Measurements from ENCODE around the gene LILRA1. TPM values are rescaled to one million over a fixed set of nuclear protein-coding genes. Genes with fewer than 3 reads are reported as not detected.
A peak's percentile ranks its signal among the peaks of the same experiment; 100 is the strongest.
"Not testable (repeated sequence)": the region's sequence is repeated elsewhere in the genome, so short reads cannot be mapped to it uniquely, and the experiment has no call there.

Gene LILRA1
- total and polyA plus RNA-seq, 10 donors = 3.4 to 65.0 (median 35.4) TPM

DNA sequence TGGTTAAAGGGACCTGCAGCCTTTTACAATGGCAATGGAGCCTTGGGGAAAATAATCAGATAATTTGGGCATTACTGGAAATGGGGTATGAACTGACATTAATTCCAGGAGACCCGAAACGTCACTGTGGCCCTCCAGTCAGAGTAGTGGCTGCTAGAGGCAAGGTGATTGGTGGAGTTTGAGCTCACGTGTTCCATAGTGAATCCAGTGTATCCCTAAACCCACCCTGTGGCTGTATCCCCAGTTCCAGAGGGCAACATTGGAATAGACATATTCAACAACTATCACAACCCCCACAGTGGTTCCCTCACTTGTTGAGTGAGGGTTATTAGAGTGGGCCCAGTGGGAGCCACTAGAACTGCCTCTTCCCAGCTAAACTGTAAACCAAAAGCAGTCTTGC lies 23.1 kb upstream of the LILRA1 start:
- H3K36me3 ChIP-seq = peaks cover 0 to 3% (median 0%) of the 10 kb centered on the region in 6 donors
- H3K4me1 ChIP-seq = peaks cover 0 to 38% (median 22%) of the 10 kb centered on the region in 6 donors
- TF ChIP-seq POLR2A (IDR thresholded peaks at IDR 0.05) (no peak), POLR2AphosphoS5 (IDR thresholded peaks at IDR 0.05) (no peak)
- TF ChIP-seq, protein P1, sequence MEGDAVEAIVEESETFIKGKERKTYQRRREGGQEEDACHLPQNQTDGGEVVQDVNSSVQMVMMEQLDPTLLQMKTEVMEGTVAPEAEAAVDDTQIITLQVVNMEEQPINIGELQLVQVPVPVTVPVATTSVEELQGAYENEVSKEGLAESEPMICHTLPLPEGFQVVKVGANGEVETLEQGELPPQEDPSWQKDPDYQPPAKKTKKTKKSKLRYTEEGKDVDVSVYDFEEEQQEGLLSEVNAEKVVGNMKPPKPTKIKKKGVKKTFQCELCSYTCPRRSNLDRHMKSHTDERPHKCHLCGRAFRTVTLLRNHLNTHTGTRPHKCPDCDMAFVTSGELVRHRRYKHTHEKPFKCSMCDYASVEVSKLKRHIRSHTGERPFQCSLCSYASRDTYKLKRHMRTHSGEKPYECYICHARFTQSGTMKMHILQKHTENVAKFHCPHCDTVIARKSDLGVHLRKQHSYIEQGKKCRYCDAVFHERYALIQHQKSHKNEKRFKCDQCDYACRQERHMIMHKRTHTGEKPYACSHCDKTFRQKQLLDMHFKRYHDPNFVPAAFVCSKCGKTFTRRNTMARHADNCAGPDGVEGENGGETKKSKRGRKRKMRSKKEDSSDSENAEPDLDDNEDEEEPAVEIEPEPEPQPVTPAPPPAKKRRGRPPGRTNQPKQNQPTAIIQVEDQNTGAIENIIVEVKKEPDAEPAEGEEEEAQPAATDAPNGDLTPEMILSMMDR (IDR thresholded peaks at IDR 0.05 in 8 of 11, conservative IDR thresholded peaks at IDR 0.05 in 3 of 11) = no peak
- DNase-seq = no peak
- H3K4me3 ChIP-seq = no peak overlapping the region
- intact Hi-C loops (cut with DNase I; ENCODE audit: low total_unique reads) = no loop called here
- H3K9me3 ChIP-seq = no peaks in the 10 kb centered on the region
- 80 to 93% (median 87%) methylated on average over 3 of the region's 3 CpGs for WGBS, 5 donors
- peaks cover 0 to 49% (median 0%) of the 10 kb centered on the region in 7 donors for H3K27me3 ChIP-seq (replicated peaks in 1 of 7)
- H3K27ac ChIP-seq = no peak overlapping the region

DNA sequence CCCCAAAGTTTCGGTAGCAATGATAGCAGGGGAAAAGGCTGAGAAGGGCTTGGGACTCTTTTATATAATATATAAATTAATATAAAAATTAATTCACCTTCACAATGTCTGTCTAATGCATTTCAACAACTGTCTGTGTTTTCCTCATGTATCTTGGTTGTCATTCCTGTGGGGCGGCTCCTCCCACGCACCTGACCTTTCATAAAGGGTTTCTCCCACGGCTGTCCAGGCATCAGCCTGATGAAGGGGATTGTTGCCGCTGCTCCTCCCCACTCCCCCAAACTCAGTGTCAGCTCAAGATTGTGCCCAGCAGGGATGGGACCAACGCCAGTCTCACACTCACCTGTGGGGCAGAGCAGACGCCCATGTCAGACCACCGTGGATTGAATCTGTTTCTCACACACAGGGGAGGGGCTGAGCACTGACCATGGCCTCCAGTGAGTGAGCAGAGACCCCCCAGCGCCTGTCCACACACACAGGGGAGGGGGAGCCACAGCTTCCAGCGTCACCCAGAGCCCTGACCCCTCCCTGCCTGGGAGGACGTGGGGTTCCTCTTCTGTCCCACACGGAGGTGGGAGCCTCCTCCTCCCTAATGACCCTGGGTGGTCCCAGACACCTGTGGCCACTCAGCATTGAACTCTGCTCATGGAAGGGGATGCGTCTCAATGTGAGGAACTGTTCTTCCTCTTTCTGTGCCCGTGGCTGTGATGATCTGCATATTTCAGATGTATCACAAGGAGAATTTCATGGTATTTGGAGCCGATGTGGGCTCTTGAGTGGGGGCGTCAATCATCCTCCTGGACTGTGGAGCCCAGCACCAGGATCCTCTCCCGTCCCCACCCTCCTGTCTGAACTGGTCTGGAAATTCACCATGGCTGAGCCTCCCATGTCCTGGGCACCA lies 21.5 kb upstream of the LILRA1 start:
- Histone ChIP-seq H3K36me3 (peaks cover 0 to 20% (median 0%) of the 10 kb centered on the region in 6 donors), H3K4me1 (peaks cover 0 to 51% (median 22%) of the 10 kb centered on the region in 6 donors), H3K4me3 (peak overlapping the region in 2 of 8 donors; percentile 36 to 62), H3K27me3 (replicated peaks in 1 of 7) (peaks cover 0 to 38% (median 0%) of the 10 kb centered on the region in 7 donors), H3K27ac (peak overlapping the region in 6 of 8 donors; percentile 71 to 95 (median 81))
- intact Hi-C loops (cut with DNase I; ENCODE audit: low total_unique reads); DNase-seq; H3K9me3 ChIP-seq: not testable (repeated sequence)
- WGBS, 5 donors = 41 to 56% (median 46%) methylated on average over 12 to 17 of the region's 17 CpGs

DNA sequence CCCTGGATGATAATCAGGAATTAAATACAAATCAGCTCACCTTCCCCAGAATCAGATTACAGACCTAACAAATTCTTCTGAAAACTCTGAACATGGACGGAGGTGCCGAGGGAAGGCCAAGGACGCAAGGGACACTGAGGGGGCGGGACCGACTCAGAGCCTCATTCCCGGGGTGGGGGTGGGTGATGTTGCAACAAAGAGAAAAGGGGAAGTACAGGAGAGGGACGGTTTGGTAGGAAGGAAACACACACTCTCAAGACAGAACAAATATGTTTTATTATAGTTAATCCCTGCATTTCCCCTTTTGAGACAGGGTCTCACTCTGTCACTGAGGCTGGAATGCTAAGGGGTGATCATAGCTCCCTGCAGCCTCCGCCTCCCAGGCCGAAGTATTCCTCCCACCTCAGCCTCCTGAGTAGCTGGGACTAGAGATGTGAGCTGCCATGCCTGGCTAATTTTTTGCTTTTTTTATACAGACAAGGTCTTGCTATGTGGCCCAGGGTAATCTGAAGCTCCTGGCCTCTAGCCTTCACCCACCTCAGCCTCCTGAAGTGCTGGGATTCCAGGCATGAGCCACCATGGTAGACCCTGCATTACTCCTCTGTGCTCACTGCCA lies 20.6 kb upstream of the LILRA1 start:
- Histone ChIP-seq H3K27me3 (replicated peaks in 1 of 7) (peaks cover 0 to 37% (median 0%) of the 10 kb centered on the region in 7 donors), H3K4me3 (peak overlapping the region in 7 of 8 donors; percentile 6 to 62 (median 36)), H3K36me3 (peaks cover 0 to 26% (median 0%) of the 10 kb centered on the region in 6 donors), H3K9me3 (no peaks in the 10 kb centered on the region), H3K4me1 (peaks cover 0 to 58% (median 22%) of the 10 kb centered on the region in 6 donors), H3K27ac (peak overlapping the region in 7 of 8 donors; percentile 70 to 95 (median 75))
- peak; percentile 84 for DNase-seq
- TF ChIP-seq, protein P1 (IDR thresholded peaks at IDR 0.05 in 8 of 11, conservative IDR thresholded peaks at IDR 0.05 in 3 of 11) = no peak
- TF ChIP-seq POLR2A (IDR thresholded peaks at IDR 0.05) = no peak
- intact Hi-C loops (cut with DNase I; ENCODE audit: low total_unique reads) = no loop called here
- 13 to 21% (median 19%) methylated on average over 9 of the region's 9 CpGs for WGBS, 5 donors

DNA sequence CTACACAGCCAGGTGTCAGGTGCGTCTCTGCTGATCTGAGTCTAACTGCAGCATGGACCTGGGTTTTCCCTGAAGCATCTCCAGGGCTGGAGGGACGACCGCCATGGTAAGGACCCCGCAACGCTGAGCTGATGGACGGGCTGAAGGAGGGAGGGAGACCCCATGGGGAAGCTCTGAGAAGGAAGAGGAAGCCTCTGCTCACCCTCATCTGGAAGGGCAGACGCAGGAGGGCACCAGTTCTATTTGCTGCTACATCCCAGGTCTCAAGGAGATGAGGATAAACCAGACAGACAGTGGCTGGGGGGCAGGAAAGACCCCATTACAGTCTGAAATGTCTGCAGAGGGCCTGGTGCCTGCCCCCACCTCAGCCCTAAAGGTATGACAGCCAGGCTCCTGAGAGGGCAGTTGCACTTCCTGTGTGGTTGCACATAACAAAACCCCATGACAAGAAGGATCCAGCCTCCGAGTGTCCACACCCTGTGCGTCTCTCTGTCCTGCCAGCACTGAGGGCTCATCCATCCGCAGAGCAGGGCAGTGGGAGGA lies 20.0 kb upstream of the LILRA1 start, which contains the start of gene LILRA2:
Gene LILRA2 (plus strand): TSS at position 461 of the 543 bp plus-strand sequence. CDS start 89 bp downstream, outside the sequence.
- TF ChIP-seq POLR2AphosphoS5 (IDR thresholded peaks at IDR 0.05) = peak in 2 of 3 donors; percentile 44 to 61
- TF ChIP-seq, protein P1 (IDR thresholded peaks at IDR 0.05 in 8 of 11, conservative IDR thresholded peaks at IDR 0.05 in 3 of 11) = no peak
- Histone ChIP-seq H3K27me3 (replicated peaks in 1 of 7) (peaks cover 0 to 37% (median 0%) of the 10 kb centered on the region in 7 donors), H3K4me3 (peak within 1 kb of the TSS in 7 of 8 donors; percentile 6 to 62 (median 36)), H3K27ac (peak within 1 kb of the TSS in 7 of 8 donors; percentile 70 to 95 (median 75)), H3K36me3 (peaks cover 0 to 26% (median 0%) of the 10 kb centered on the region in 6 donors), H3K4me1 (peaks cover 0 to 58% (median 20%) of the 10 kb centered on the region in 6 donors), H3K9me3 (no peaks in the 10 kb centered on the region)
- peak; percentile 82 for DNase-seq
- intact Hi-C loops (cut with DNase I; ENCODE audit: low total_unique reads) = no loop called here
- WGBS, 5 donors = 13 to 27% (median 19%) methylated on average over 8 to 10 of the region's 10 CpGs

All from spleen (tissue), 11 donors.